K562 (cell line): ENCODE data around the gene ADCY9. TPM values are rescaled to one million over a fixed set of nuclear protein-coding genes. Genes with fewer than 3 reads are reported as not detected.

Source experiments
- ATAC-seq: fragments of 200-7000 bp; cut with Tn5 transposase; 3 replicates; pipeline ENCODE4 v1.9.1; 2020; ENCODE audit warnings: moderate library complexity
- BruUV-seq: library from RNA; stranded (reverse); fragments of 400-500 nt; replicated peaks from 2 replicates; lab custom pipeline; 2021; lab: Mats Ljungman, UMichigan
- CTCF ChIA-PET: fragments of 300-600 bp; formaldehyde crosslinking; extraction: SDS; loops from one replicate; lab custom pipeline; 2021; ENCODE audit warnings: low intra/inter-chr PET ratio; lab: Yijun Ruan, JAX
- POLR2A ChIA-PET: fragments of 300-600, 350-650 bp; sonication (Branson Sonifier 250); formaldehyde crosslinking; extraction: SDS; loops from one replicate; lab custom pipeline; 2021; ENCODE audit warnings: antibody characterized with exemption, inconsistent platforms; lab: Yijun Ruan, JAX
- DNase-seq, 4 experiments: peaks; one replicate each; pipeline versions ENCODE4 v3.0.0 to v3.0.0-alpha.2; 2011 to 2018; ENCODE audit warnings: low spot score in 3 of 4, mixed read lengths in 3 of 4; ENCODE audit errors: extremely low read depth in 1 of 4
- FAIRE-seq: peaks from 2 replicates; lab custom pipeline; 2011; peaks lifted over from hg19 to GRCh38; lab: Jason Lieb, UNC
- H2AFZ ChIP-seq: 2 replicates; pipeline ENCODE4 v1.6.0; 2011; ENCODE audit warnings: low read depth, low read length, control low read depth, inconsistent platforms
- H3K27ac ChIP-seq: fragments of 200-600 bp; 3 replicates; pipeline ENCODE4 v1.8.0; 2011; ENCODE audit warnings: low read depth, mild to moderate bottlenecking, control low read depth, inconsistent platforms, low read length, moderate library complexity, mixed read lengths; ENCODE audit errors: extremely low read depth
- H3K27me3 ChIP-seq, 2 experiments: fragments of 300-600 bp in 1 of 2; 2 replicates in 1 of 2; 3 replicates in 1 of 2; pipeline versions ENCODE4 v1.6.0 to v1.8.0; 2011; ENCODE audit warnings: inconsistent platforms in 2 of 2, low read length in 2 of 2, mild to moderate bottlenecking in 1 of 2, mixed read lengths in 1 of 2, moderate library complexity in 1 of 2; ENCODE audit not compliant: control insufficient read depth in 2 of 2, insufficient read depth in 2 of 2
- H3K36me3 ChIP-seq: fragments of 300-600 bp; 3 replicates; pipeline ENCODE4 v1.8.0; 2011; ENCODE audit warnings: mild to moderate bottlenecking, low read length, inconsistent platforms; ENCODE audit not compliant: control insufficient read depth, insufficient read depth
- H3K4me1 ChIP-seq, 2 experiments: fragments of 200-600 bp in 1 of 2; replicated peaks in 1 of 2; 2 replicates in 1 of 2; 3 replicates in 1 of 2; pipeline versions ENCODE4 v1.5.1 to v1.8.0; 2011; ENCODE audit warnings: inconsistent platforms in 2 of 2, low read length in 2 of 2, mild to moderate bottlenecking in 1 of 2, mixed read lengths in 1 of 2, moderate library complexity in 1 of 2; ENCODE audit not compliant: control insufficient read depth in 2 of 2, insufficient read depth in 2 of 2
- H3K4me2 ChIP-seq: 2 replicates; pipeline ENCODE4 v1.6.1; 2011; ENCODE audit warnings: low read length, control low read depth, inconsistent platforms, mixed read lengths; ENCODE audit not compliant: insufficient read depth
- H3K4me3 ChIP-seq: fragments of 200-600 bp; sonication (generic), shearing (Covaris generic); 2 replicates; pipeline ENCODE4 v1.5.1; 2016; ENCODE audit warnings: control low read depth, inconsistent platforms
- H3K79me2 ChIP-seq: fragments of 200-600 bp; 3 replicates; pipeline ENCODE4 v1.8.0; 2011; ENCODE audit warnings: low read length, inconsistent platforms; ENCODE audit not compliant: control insufficient read depth, insufficient read depth
- H3K9ac ChIP-seq, 2 experiments: 2 replicates each; pipeline versions ENCODE4 v1.6.0 to v1.6.1; 2011; ENCODE audit warnings: low read depth in 2 of 2, low read length in 2 of 2, control low read depth in 1 of 2, inconsistent platforms in 1 of 2, mild to moderate bottlenecking in 1 of 2, mixed read lengths in 1 of 2; ENCODE audit not compliant: insufficient read depth in 1 of 2
- H3K9me1 ChIP-seq: one replicate; pipeline ENCODE4 v1.6.0; 2011; ENCODE audit warnings: inconsistent platforms, mild to moderate bottlenecking, low read length, moderate library complexity; ENCODE audit not compliant: control insufficient read depth, insufficient read depth
- H3K9me3 ChIP-seq: replicated peaks from 2 replicates; pipeline ENCODE4 v1.5.1; 2011; ENCODE audit warnings: low read depth, low read length, inconsistent platforms; ENCODE audit not compliant: control insufficient read depth, insufficient read depth
- H4K20me1 ChIP-seq: replicated peaks from 2 replicates; pipeline ENCODE4 v1.6.1; 2011; ENCODE audit warnings: low read length, inconsistent platforms, mixed read lengths; ENCODE audit not compliant: control insufficient read depth, insufficient read depth
- CBX2 ChIP-seq: fragments of 200-600 bp; sonication (generic); IDR thresholded peaks from one replicate; pipeline ENCODE4 v1.6.1; 2012; ENCODE audit warnings: mild to moderate bottlenecking, low read length, inconsistent platforms; ENCODE audit not compliant: insufficient read depth, poor library complexity, severe bottlenecking
- CTBP1 ChIP-seq: fragments of 450-650 bp; IDR thresholded peaks from 2 replicates; pipeline ENCODE4 v1.6.1; 2016; ENCODE audit warnings: borderline replicate concordance
- ETV5 ChIP-seq: sonication (generic); formaldehyde crosslinking; IDR thresholded peaks from 2 replicates; pipeline ENCODE4 v1.4.0; 2020; ENCODE audit warnings: low read depth, mild to moderate bottlenecking, missing genetic modification reagents
- NR1H2 ChIP-seq: sonication (generic); formaldehyde crosslinking; IDR thresholded peaks from 2 replicates; pipeline ENCODE4 v1.4.0; 2020; ENCODE audit warnings: mild to moderate bottlenecking, missing genetic modification reagents
- ZNF121 ChIP-seq: sonication (generic); formaldehyde crosslinking; conservative IDR thresholded peaks from 2 replicates; pipeline ENCODE4 v1.8.0; 2022; ENCODE audit warnings: missing genetic modification reagents
- ZNF512 ChIP-seq: IDR thresholded peaks from 2 replicates; pipeline ENCODE4 v1.6.1; 2016; ENCODE audit warnings: missing genetic modification characterization, missing compliant biosample characterization
- WGBS: fragments of 100-300 bp; shearing (Covaris generic); methylation state at CpG from one replicate; pipeline ENCODE4 v1.1.6; 2016; ENCODE audit warnings: low coverage, mixed read lengths; ENCODE audit not compliant: insufficient coverage; ENCODE audit errors: missing lambda C conversion rate; 5-methylcytosine and 5-hydroxymethylcytosine counted together
- in situ Hi-C: fragments of 300-500 bp; cut with MboI; formaldehyde crosslinking; loops from 4 replicates; pipeline ENCODE4 v1.15.0; 2018; ENCODE audit warnings: inconsistent platforms, mixed read lengths
- intact Hi-C: fragments of 100-400 bp; cut with micrococcal nuclease; formaldehyde crosslinking; loops from 2 replicates; pipeline ENCODE4 v1.14.2; 2022
- polyA plus RNA-seq, 8 experiments: library from polyadenylated mRNA; depleted of rRNA in 4 of 8; stranded (reverse) in 5 of 8; unstranded in 3 of 8; fragments of >200 nt; fragmentation: Nextera tagmentation in 2 of 8; fragmentation: Illumina TruSeq in 1 of 8; extraction: Ambion mirVana in 2 of 8; extraction: Trizol in 1 of 8; gene quantifications; 2 replicates each; pipeline versions ENCODE4 v1.2.1 to v1.2.3, GENCODE V29; 2011 to 2014; ENCODE audit warnings: inconsistent platforms in 1 of 8, missing spikeins in 1 of 8
- total RNA-seq, 7 experiments: library from RNA; depleted of rRNA in 6 of 7; stranded (reverse); fragments of >200 nt in 6 of 7; fragmentation: Illumina TruSeq in 2 of 7; extraction: Trizol in 2 of 7; gene quantifications; 2 replicates each; pipeline versions ENCODE4 v1.2.1 to v1.2.3, GENCODE V29; 2011 to 2021; ENCODE audit warnings: low replicate concordance in 1 of 7

The ADCY9 gene
- total and polyA plus RNA-seq, 9 of the 15 experiments (the other 6 are each of a cell fraction or from before 2014, with no cell fraction given): 0.03 to 0.29 (median 0.17) TPM

GRCh38 chr16:4087990-4088577 lies 28.2 kb downstream of the ADCY9 start:
- no peaks in the 10 kb centered on the region for H3K79me2 ChIP-seq
- intact Hi-C loops: no loop called here
- H3K9ac ChIP-seq: no peak overlapping the region
- 4% methylated on average over 7 of the region's 7 CpGs for WGBS
- POLR2A ChIA-PET: no interaction called here
- ATAC-seq: no peak
- no peak overlapping the region for H2AFZ ChIP-seq
- no peak overlapping the region for H3K4me2 ChIP-seq
- no peaks in the 10 kb centered on the region for H3K36me3 ChIP-seq
- FAIRE-seq: no peak
- H3K4me3 ChIP-seq: no peak overlapping the region
- no TSS peak for BruUV-seq
- H3K9me3 ChIP-seq: no peaks in the 10 kb centered on the region
- no peaks in the 10 kb centered on the region for H3K4me1 ChIP-seq
- no peak overlapping the region for H3K27ac ChIP-seq
- H4K20me1 ChIP-seq: no peaks in the 10 kb centered on the region
- DNase-seq: no peak
- in situ Hi-C loops: no loop called here
- TF ChIP-seq ETV5 (CRISPR knock-in tag) (no peak), ZNF121 (peak; percentile 46; the same call in 1 of the 2 replicates)
- peaks cover 34 to 59% of the 10 kb centered on the region in 2 experiments for H3K27me3 ChIP-seq
- no peaks in the 10 kb centered on the region for H3K9me1 ChIP-seq
- CTCF ChIA-PET: no interaction called here

GRCh38 chr16:4087099-4087885 lies 28.9 kb downstream of the ADCY9 start:
- Histone ChIP-seq H3K27me3 (peaks cover 34 to 64% of the 10 kb centered on the region in 2 experiments), H3K79me2 (no peaks in the 10 kb centered on the region), H3K27ac (no peak overlapping the region), H3K9me3 (no peaks in the 10 kb centered on the region), H3K9ac (no peak overlapping the region), H3K4me3 (no peak overlapping the region), H3K36me3 (no peaks in the 10 kb centered on the region), H3K4me2 (no peak overlapping the region), H2AFZ (no peak overlapping the region), H4K20me1 (no peaks in the 10 kb centered on the region), H3K4me1 (no peaks in the 10 kb centered on the region), H3K9me1 (no peaks in the 10 kb centered on the region)
- FAIRE-seq (no peak), DNase-seq (no peak), ATAC-seq (no peak)
- 0% methylated on average over 11 of the region's 12 CpGs for WGBS
- no TSS peak for BruUV-seq
- CTCF ChIA-PET: no interaction called here
- TF ChIP-seq CBX2 (no peak), NR1H2 (CRISPR knock-in tag) (no peak), CTBP1 (no peak), ZNF512 (tag) (0 out of 2 replicates have a peak, but pooled peaks have one; percentile 43)
- in situ Hi-C loops (no loop called here), intact Hi-C loops (no loop called here)
- POLR2A ChIA-PET: interaction anchor here (1.1 kb wide), 2 partner anchors 12 to 26 kb away, joined by 3 to 4 read pairs; no protein-coding TSS in a partner anchor
